Hepatocyte (in vitro differentiated cells): ENCODE measurements around the gene APOB. TPM values are rescaled to one million over a fixed set of nuclear protein-coding genes. Genes with fewer than 3 reads are reported as not detected.

Source experiments
- DNase-seq: peaks from one replicate; pipeline ENCODE4 v3.0.0-alpha.2; 2016; ENCODE audit warnings: low spot score
- H2AFZ ChIP-seq: fragments of 200-600 bp; sonication (generic); 2 replicates; pipeline ENCODE4 v1.6.0; 2016; ENCODE audit warnings: antibody characterized with exemption, mild to moderate bottlenecking
- H3K27ac ChIP-seq: fragments of 200-600 bp; sonication (generic); 2 replicates; pipeline ENCODE4 v1.5.1; 2016; ENCODE audit warnings: mild to moderate bottlenecking
- H3K27me3 ChIP-seq: fragments of 200-600 bp; sonication (generic); 2 replicates; pipeline ENCODE4 v1.6.1; 2016
- H3K36me3 ChIP-seq: fragments of 200-600 bp; sonication (generic); replicated peaks from 2 replicates; pipeline ENCODE4 v1.5.1; 2016; ENCODE audit warnings: low read depth; ENCODE audit not compliant: insufficient read depth
- H3K4me1 ChIP-seq: fragments of 200-600 bp; sonication (generic); 2 replicates; pipeline ENCODE4 v1.5.1; 2016; ENCODE audit warnings: mild to moderate bottlenecking, moderate library complexity; ENCODE audit not compliant: insufficient read depth
- H3K4me2 ChIP-seq: fragments of 200-600 bp; sonication (generic); 2 replicates; pipeline ENCODE4 v1.6.0; 2016
- H3K4me3 ChIP-seq: fragments of 200-600 bp; sonication (generic); 2 replicates; pipeline ENCODE4 v1.5.1; 2016; ENCODE audit warnings: mild to moderate bottlenecking
- H3K79me2 ChIP-seq: fragments of 200-600 bp; sonication (generic); 2 replicates; pipeline ENCODE4 v1.6.0; 2017; ENCODE audit warnings: mild to moderate bottlenecking
- H3K9me2 ChIP-seq: fragments of 200-600 bp; sonication (generic); replicated peaks from 2 replicates; pipeline ENCODE4 v1.6.0; 2017; ENCODE audit warnings: mild to moderate bottlenecking; ENCODE audit not compliant: insufficient read depth
- H3K9me3 ChIP-seq: fragments of 200-600 bp; sonication (generic); 2 replicates; pipeline ENCODE4 v1.5.1; 2016; ENCODE audit warnings: low read depth, mild to moderate bottlenecking
- H4K20me1 ChIP-seq: fragments of 200-600 bp; sonication (generic); 2 replicates; pipeline ENCODE4 v1.6.0; 2016; ENCODE audit warnings: mild to moderate bottlenecking; ENCODE audit not compliant: insufficient read depth, poor library complexity, severe bottlenecking
- CTCF ChIP-seq: fragments of 200-600 bp; sonication (generic); IDR thresholded peaks from 2 replicates; pipeline ENCODE4 v1.5.1; 2016; ENCODE audit warnings: antibody characterized with exemption, mild to moderate bottlenecking; ENCODE audit not compliant: poor library complexity
- EZH2 ChIP-seq: fragments of 200-600 bp; sonication (generic); IDR thresholded peaks from 2 replicates; pipeline ENCODE4 v1.6.1; 2016; ENCODE audit warnings: antibody characterized with exemption, mild to moderate bottlenecking, borderline replicate concordance
- EZH2phosphoT487 ChIP-seq: fragments of 200-600 bp; sonication (generic); IDR thresholded peaks from one replicate; pipeline ENCODE4 v1.6.1; 2018; ENCODE audit warnings: antibody characterized with exemption, mild to moderate bottlenecking, low read depth, moderate library complexity; ENCODE audit not compliant: unreplicated experiment, severe bottlenecking
- WGBS: methylation state at CpG from one replicate; pipeline ENCODE4 v1.1.6; 2016; ENCODE audit warnings: low lambda C conversion rate; ENCODE audit errors: missing lambda C conversion rate; 5-methylcytosine and 5-hydroxymethylcytosine counted together
- polyA plus RNA-seq: library from polyadenylated mRNA; unstranded; fragments of >200 nt; fragmentation: Nextera tagmentation; extraction: Ambion mirVana; gene quantifications from 2 replicates; pipeline ENCODE4 v1.2.1, GENCODE V29; 2016
- total RNA-seq: library from RNA; depleted of rRNA; stranded (reverse); fragments of >200 nt; gene quantifications from 2 replicates; pipeline ENCODE4 v1.2.3, GENCODE V29; 2014

The APOB gene
- total and polyA plus RNA-seq, 2 experiments from 2014 or later: 184 to 814 TPM

- WGBS: 93% methylated on average over 11 of the region's 11 CpGs
- Histone ChIP-seq H3K4me2 (no peak overlapping the region), H3K27ac (no peak overlapping the region), H3K27me3 (no peaks in the 10 kb centered on the region), H3K4me3 (no peak overlapping the region), H3K79me2 (no peaks in the 10 kb centered on the region), H3K9me2 (no peaks in the 10 kb centered on the region), H2AFZ (no peak overlapping the region), H3K9me3 (no peaks in the 10 kb centered on the region), H4K20me1 (no peaks in the 10 kb centered on the region), H3K4me1 (no peaks in the 10 kb centered on the region), H3K36me3 (no peaks in the 10 kb centered on the region)
- TF ChIP-seq EZH2phosphoT487: no peak
- no peak for TF ChIP-seq CTCF
- TF ChIP-seq EZH2: no peak
- no peak for DNase-seq
Measured at GRCh38 chr2:21025690-21026478, 18.0 kb downstream of the APOB start.

DNA sequence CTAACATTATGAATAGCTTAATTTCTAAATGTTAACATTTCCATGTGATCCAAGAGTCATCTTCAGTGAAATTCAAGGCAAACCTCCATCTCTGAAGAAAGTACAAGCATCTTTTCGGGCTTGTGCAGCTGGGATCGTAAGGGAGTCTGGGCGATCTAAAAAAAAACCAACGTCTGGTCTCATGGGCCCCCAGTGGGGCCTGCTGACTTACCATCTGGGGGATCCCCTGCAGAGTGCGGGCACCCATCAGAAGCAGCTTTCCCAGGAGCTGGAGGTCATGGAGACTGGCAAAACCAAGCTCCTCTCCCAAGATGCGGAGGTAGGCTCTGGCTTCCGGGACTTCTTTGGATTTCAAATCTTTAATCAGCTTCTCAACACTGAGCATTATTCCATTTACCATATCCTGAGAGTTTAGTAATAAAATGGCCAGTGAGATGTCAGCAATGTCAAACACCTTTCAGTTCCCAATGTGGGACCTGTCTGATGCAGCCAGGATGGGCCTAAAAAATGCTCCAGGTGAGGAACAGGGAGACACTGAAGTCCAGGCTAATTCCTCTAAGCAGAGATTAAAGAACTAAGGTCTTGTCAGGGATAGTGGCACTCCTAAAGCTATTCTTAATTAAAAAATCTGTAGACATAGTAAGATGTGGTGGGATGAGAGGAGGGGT lies 19.0 kb downstream of the APOB start:
- Histone ChIP-seq H3K4me1 (no peaks in the 10 kb centered on the region), H3K9me3 (no peaks in the 10 kb centered on the region), H3K4me3 (no peak overlapping the region), H3K4me2 (no peak overlapping the region), H2AFZ (no peak overlapping the region), H3K27ac (no peak overlapping the region), H3K9me2 (no peaks in the 10 kb centered on the region), H3K27me3 (no peaks in the 10 kb centered on the region), H3K36me3 (no peaks in the 10 kb centered on the region), H4K20me1 (no peaks in the 10 kb centered on the region), H3K79me2 (no peaks in the 10 kb centered on the region)
- WGBS: 96% methylated on average over 7 of the region's 7 CpGs
- TF ChIP-seq EZH2phosphoT487 (no peak), CTCF (no peak), EZH2 (no peak)
- DNase-seq: no peak

DNA sequence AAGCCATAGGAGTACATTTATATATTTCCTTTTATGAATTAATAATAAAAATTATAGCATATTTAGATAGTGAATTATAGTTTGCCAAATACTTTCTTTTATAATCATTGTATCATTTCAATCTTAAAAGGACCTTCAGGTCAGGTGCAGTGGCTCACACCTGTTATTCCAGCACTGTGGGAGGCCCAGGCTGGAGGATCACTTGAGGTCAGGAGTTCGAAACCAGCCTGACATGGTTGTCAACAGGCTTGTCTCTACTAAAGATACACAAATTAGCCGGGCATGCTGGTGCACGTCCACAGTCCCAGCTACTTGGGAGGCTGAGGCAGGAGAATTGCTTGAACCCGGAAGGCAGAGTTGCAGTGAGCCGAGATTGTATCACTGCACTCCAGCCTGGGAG lies 19.7 kb downstream of the APOB start:
- H3K36me3 ChIP-seq: no peaks in the 10 kb centered on the region
- no peaks in the 10 kb centered on the region for H3K9me3 ChIP-seq
- no peak overlapping the region for H3K27ac ChIP-seq
- H2AFZ ChIP-seq: no peak overlapping the region
- no peaks in the 10 kb centered on the region for H4K20me1 ChIP-seq
- H3K79me2 ChIP-seq: no peaks in the 10 kb centered on the region
- no peak overlapping the region for H3K4me2 ChIP-seq
- DNase-seq: no peak
- H3K27me3 ChIP-seq: no peaks in the 10 kb centered on the region
- TF ChIP-seq CTCF (no peak), EZH2 (no peak)
- H3K9me2 ChIP-seq: no peaks in the 10 kb centered on the region
- H3K4me1 ChIP-seq: no peaks in the 10 kb centered on the region
- H3K4me3 ChIP-seq: no peak overlapping the region
- WGBS: 95% methylated on average over 5 of the region's 5 CpGs
